NAMALWA (cell line): ENCODE data around the gene RNASE4.

ENCODE experiments used
- DNase-seq: peaks from one replicate; pipeline ENCODE4 v3.0.0-alpha.2; 2015; ENCODE audit warnings: low spot score

Gene RNASE4

GRCh38 chr14:20745571-20746358 lies 61.4 kb downstream of the RNASE4 start, which contains the start of gene EDDM3A:
Gene EDDM3A, plus strand, starts transcription at chr14:20745887. Its CDS starts 1,694 bp downstream, at chr14:20747581.
- DNase-seq: no peak

- no peak for DNase-seq
Observed at GRCh38 chr14:20746566-20746965, 62.2 kb downstream of the RNASE4 start.

DNA sequence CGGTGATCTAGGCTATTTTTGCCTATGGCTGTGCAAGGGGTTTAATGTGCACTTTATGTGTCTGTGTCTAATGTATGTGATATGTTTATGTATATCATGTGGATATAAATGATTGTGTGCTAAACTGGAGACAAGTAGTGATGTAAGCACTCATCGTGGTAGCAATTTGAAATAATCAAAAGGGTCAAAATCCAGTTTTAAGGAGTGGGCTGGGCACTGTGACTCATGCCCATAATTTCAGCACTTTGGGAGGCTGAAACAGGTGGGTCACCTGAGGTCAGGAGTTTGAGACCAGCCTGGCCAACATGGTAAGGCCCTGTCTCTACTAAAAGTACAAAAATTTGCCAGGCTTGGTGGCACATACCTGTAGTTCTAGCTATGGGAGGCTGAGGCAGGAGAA lies 64.1 kb downstream of the RNASE4 start:
- DNase-seq: no peak

- no peak for DNase-seq
Observed at GRCh38 chr14:20750194-20750593, 65.8 kb downstream of the RNASE4 start.
